Measurements from ENCODE around the gene WDR62. TPM values are rescaled to one million over a fixed set of nuclear protein-coding genes. Genes with fewer than 3 reads are reported as not detected.

WDR62 gene
- polyA plus RNA-seq, 1 donor (not counting 4 experiments of a cell fraction or from before 2014, with no cell fraction given), result 2.3 TPM

DNA sequence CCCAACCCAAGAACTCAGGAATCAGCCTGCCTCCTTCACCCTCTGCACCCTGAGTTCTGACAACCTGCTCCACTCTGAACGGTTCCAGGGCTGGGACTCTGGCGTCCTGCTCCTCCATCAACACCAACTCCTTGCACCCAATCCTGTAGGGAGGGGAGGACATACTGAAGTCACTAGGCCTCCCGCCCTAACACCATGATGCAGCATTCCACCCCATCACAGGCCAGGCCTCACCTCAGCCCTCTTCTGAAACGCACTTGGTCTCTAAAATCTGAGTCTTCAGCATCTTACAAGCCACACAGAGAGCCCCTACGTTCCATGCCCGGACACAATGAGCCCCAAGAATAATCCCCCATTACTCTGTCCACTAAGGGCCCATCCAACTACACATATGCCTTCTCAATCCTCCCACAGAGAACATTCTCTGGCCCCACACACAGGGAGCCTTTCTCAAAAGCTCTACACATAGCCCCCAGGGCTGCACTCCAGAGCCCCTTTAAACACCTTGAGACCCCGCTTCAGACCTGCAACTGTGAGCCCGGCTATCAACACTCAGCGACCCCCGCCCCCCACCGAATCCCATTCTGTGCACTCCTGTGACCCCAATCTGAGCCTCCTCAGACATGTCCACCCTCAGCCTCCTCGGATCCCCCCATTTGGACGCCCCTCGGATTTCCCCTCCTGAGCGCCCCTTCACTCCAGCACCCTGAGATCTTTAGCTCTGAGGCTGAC lies 41.3 kb upstream of the WDR62 start:
- no peak for TF ChIP-seq EZH2 (IDR thresholded peaks at IDR 0.05; ENCODE audit: low read length)
- TF ChIP-seq, protein P1, sequence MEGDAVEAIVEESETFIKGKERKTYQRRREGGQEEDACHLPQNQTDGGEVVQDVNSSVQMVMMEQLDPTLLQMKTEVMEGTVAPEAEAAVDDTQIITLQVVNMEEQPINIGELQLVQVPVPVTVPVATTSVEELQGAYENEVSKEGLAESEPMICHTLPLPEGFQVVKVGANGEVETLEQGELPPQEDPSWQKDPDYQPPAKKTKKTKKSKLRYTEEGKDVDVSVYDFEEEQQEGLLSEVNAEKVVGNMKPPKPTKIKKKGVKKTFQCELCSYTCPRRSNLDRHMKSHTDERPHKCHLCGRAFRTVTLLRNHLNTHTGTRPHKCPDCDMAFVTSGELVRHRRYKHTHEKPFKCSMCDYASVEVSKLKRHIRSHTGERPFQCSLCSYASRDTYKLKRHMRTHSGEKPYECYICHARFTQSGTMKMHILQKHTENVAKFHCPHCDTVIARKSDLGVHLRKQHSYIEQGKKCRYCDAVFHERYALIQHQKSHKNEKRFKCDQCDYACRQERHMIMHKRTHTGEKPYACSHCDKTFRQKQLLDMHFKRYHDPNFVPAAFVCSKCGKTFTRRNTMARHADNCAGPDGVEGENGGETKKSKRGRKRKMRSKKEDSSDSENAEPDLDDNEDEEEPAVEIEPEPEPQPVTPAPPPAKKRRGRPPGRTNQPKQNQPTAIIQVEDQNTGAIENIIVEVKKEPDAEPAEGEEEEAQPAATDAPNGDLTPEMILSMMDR (optimal IDR thresholded peaks at IDR 0.05 in 1 of 3, IDR thresholded peaks at IDR 0.05 in 1 of 3, conservative IDR thresholded peaks at IDR 0.05 in 1 of 3; ENCODE audit: extremely low read depth in 1 of 3, insufficient read depth in 2 of 3, low read length in 3 of 3), result no peak
- FAIRE-seq, result peak; percentile 20
- Histone ChIP-seq H3K27me3 (ENCODE audit: control insufficient read depth, extremely low read depth, insufficient read depth, low read length) (no peaks in the 10 kb centered on the region), H3K27ac (ENCODE audit: control insufficient read depth, insufficient read depth, low read length) (peak overlapping the region; percentile 79), H3K4me2 (ENCODE audit: control insufficient read depth, extremely low read depth, insufficient read depth, low read depth, low read length) (peak overlapping the region; percentile 73), H4K20me1 (ENCODE audit: control insufficient read depth, extremely low read depth, insufficient read depth, low read length) (no peaks in the 10 kb centered on the region), H3K9me3 (ENCODE audit: control insufficient read depth, low read depth, low read length) (no peaks in the 10 kb centered on the region), H3K79me2 (ENCODE audit: control insufficient read depth, insufficient read depth, low read length) (peaks cover 10% of the 10 kb centered on the region), H2AFZ (ENCODE audit: control insufficient read depth, low read length) (peak overlapping the region; percentile 89), H3K4me3 (ENCODE audit: control insufficient read depth in 2 of 3, extremely low read depth in 1 of 3, insufficient read depth in 2 of 3, low read depth in 1 of 3, low read length in 3 of 3) (peak overlapping the region; percentile 67 to 90 (median 86)), H3K4me1 (ENCODE audit: control insufficient read depth, extremely low read depth, insufficient read depth, low read length) (peaks cover 16% of the 10 kb centered on the region), H3K9me1 (ENCODE audit: control insufficient read depth, extremely low read depth, insufficient read depth, low read length) (no peaks in the 10 kb centered on the region), H3K36me3 (ENCODE audit: control insufficient read depth in 2 of 2, extremely low read depth in 1 of 2, insufficient read depth in 2 of 2, low read length in 2 of 2) (no peaks in the 10 kb centered on the region), H3K9ac (ENCODE audit: control insufficient read depth, extremely low read depth, insufficient read depth, low read length) (peak overlapping the region; percentile 81)
- DNase-seq (ENCODE audit: low read depth, low spot score), result no peak
- dilution Hi-C loops (cut with MboI; ENCODE audit: extremely low pct_ligation_motif_present, low sequenced_read_pairs), result no loop called here

DNA sequence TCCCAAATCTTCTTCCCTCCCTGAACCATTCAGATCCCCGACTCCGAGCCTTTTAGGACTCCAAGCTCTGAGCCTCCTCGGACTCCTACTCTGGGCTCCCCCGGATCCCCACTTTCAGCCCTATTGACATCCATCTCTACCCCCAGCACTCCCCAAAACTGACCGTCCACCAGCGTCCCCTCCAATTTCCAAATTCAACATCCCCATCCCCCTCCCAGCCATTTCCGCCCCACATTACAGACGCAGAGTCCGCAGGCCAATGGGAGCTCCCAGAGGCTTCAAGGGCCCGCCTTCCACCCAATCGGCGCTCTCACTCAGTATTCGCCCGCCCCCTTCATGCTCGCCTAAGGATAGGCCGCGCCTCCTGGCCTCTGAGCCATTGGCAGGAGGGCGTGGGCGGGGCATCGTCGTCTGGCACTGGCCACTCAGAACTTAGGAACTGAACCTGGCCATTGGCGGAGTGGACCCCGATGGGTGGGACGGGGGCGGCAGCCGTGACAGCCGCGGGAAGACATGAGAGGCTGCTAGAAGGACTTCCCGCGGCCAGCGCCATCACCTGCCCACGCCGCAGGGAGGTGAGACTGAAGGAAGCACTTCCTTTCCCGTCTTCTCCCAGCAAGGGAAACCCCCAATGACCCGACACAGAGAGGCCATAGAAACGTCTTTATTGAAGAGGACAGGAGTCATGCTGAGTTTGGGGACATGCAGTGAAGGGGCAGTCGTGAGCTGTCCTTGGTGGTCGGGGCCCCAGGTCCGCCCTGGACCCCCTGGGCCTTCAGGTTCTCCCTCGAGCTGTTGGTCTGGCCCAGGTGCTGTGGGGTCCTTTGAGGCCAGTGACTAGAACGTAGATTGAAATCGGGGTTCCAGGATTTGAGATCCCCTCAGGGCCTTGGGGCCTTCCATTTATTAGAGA lies 40.4 kb upstream of the WDR62 start, which contains the start of gene ALKBH6:
Gene ALKBH6 (minus strand): TSS at position 202 of the 913 bp plus-strand sequence. CDS start 816 bp downstream, outside the sequence.
- H3K27ac ChIP-seq (ENCODE audit: control insufficient read depth, insufficient read depth, low read length), result peak within 1 kb of the TSS; percentile 79
- no peaks in the 10 kb centered on the region for H3K27me3 ChIP-seq (ENCODE audit: control insufficient read depth, extremely low read depth, insufficient read depth, low read length)
- peak; percentile 91 for FAIRE-seq

More for the DNA sequence above, 40.4 kb upstream of the WDR62 start, which contains the start of gene ALKBH6:
- TF ChIP-seq EZH2 (IDR thresholded peaks at IDR 0.05; ENCODE audit: low read length), result no peak
- TF ChIP-seq, protein P1 (optimal IDR thresholded peaks at IDR 0.05 in 1 of 3, IDR thresholded peaks at IDR 0.05 in 1 of 3, conservative IDR thresholded peaks at IDR 0.05 in 1 of 3; ENCODE audit: extremely low read depth in 1 of 3, insufficient read depth in 2 of 3, low read length in 3 of 3), result no peak
- peak within 1 kb of the TSS; percentile 89 for H3K4me2 ChIP-seq (ENCODE audit: control insufficient read depth, extremely low read depth, insufficient read depth, low read depth, low read length)
- H3K4me1 ChIP-seq (ENCODE audit: control insufficient read depth, extremely low read depth, insufficient read depth, low read length), result peaks cover 11% of the 10 kb centered on the region
- peak within 1 kb of the TSS; percentile 67 to 90 (median 86) for H3K4me3 ChIP-seq (ENCODE audit: control insufficient read depth in 2 of 3, extremely low read depth in 1 of 3, insufficient read depth in 2 of 3, low read depth in 1 of 3, low read length in 3 of 3)
- H3K79me2 ChIP-seq (ENCODE audit: control insufficient read depth, insufficient read depth, low read length), result peaks cover 10% of the 10 kb centered on the region
- H3K9me3 ChIP-seq (ENCODE audit: control insufficient read depth, low read depth, low read length), result no peaks in the 10 kb centered on the region
- dilution Hi-C loops (cut with MboI; ENCODE audit: extremely low pct_ligation_motif_present, low sequenced_read_pairs), result no loop called here
- DNase-seq (ENCODE audit: low read depth, low spot score), result peak; percentile 88
- no peaks in the 10 kb centered on the region for H3K9me1 ChIP-seq (ENCODE audit: control insufficient read depth, extremely low read depth, insufficient read depth, low read length)
- H4K20me1 ChIP-seq (ENCODE audit: control insufficient read depth, extremely low read depth, insufficient read depth, low read length), result no peaks in the 10 kb centered on the region
- peak within 1 kb of the TSS; percentile 81 for H3K9ac ChIP-seq (ENCODE audit: control insufficient read depth, extremely low read depth, insufficient read depth, low read length)
- peak within 1 kb of the TSS; percentile 95 for H2AFZ ChIP-seq (ENCODE audit: control insufficient read depth, low read length)
- H3K36me3 ChIP-seq (ENCODE audit: control insufficient read depth in 2 of 2, extremely low read depth in 1 of 2, insufficient read depth in 2 of 2, low read length in 2 of 2), result no peaks in the 10 kb centered on the region
